ENCODE measurements around the gene TNFRSF18.

DNA sequence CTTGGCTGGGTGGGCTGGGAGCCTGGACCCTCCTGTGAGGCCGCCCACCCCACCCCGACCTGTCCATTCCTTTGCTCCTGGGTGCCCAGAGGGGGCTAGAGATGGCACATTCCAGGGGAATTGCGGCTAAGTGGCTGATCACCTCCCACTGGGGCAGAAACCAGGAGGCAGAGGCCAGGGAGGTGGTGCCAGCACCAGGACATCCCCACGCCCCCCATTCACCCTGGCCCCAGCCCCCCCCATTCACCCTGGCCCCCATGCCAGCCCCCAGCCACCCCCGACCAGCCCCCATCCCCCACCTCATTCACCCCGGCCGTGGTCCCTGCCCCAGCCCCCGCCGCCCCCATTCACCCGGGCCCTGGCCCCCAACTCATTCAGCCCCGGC lies 33.9 kb upstream of the TNFRSF18 start:
- TF ChIP-seq, protein P1, sequence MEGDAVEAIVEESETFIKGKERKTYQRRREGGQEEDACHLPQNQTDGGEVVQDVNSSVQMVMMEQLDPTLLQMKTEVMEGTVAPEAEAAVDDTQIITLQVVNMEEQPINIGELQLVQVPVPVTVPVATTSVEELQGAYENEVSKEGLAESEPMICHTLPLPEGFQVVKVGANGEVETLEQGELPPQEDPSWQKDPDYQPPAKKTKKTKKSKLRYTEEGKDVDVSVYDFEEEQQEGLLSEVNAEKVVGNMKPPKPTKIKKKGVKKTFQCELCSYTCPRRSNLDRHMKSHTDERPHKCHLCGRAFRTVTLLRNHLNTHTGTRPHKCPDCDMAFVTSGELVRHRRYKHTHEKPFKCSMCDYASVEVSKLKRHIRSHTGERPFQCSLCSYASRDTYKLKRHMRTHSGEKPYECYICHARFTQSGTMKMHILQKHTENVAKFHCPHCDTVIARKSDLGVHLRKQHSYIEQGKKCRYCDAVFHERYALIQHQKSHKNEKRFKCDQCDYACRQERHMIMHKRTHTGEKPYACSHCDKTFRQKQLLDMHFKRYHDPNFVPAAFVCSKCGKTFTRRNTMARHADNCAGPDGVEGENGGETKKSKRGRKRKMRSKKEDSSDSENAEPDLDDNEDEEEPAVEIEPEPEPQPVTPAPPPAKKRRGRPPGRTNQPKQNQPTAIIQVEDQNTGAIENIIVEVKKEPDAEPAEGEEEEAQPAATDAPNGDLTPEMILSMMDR (IDR thresholded peaks at IDR 0.05) = no peak
- TF ChIP-seq EZH2 (IDR thresholded peaks at IDR 0.05; ENCODE audit: borderline replicate concordance, insufficient read depth, low read depth, low read length, poor library complexity, severe bottlenecking) = no peak
